Keratinocyte (primary cell): Measurements from ENCODE around the gene SMURF1.

Source experiments
- EZH2 ChIP-seq: IDR thresholded peaks from one replicate; pipeline ENCODE4 v1.6.1; 2012; ENCODE audit warnings: inconsistent platforms, mild to moderate bottlenecking, low read length, moderate library complexity
- TF ChIP-seq, protein P1 (sequence below), 3 experiments: IDR thresholded peaks in 1 of 3; conservative IDR thresholded peaks in 1 of 3; optimal IDR thresholded peaks in 1 of 3; 2 replicates in 2 of 3; 3 replicates in 1 of 3; pipeline versions ENCODE3 to v1.5.1; 2011; ENCODE audit warnings: low read length in 3 of 3, mild to moderate bottlenecking in 3 of 3, moderate library complexity in 2 of 3, control low read depth in 1 of 3, inconsistent platforms in 1 of 3; ENCODE audit not compliant: insufficient read depth in 2 of 3; ENCODE audit errors: extremely low read depth in 1 of 3

DNA sequence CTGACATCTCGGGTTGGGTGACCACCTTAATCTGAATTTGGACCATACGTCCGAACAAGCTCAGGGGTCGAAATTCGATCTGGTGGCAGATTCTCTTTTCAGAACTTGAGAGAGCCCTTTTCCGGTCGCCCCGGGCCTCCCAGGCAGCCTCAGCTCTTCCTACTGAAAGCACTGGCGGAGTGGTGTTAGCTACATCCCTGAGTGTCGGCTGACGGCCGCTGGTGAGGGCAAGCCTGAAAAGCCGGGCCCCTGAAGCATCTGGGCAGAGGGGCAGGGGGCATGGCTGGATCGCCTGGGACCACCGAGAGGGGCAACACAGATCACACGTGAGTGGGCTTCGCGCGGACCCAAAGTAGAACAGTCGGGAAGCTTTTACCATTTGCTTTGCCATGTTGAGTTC lies 116.1 kb downstream of the SMURF1 start:
- TF ChIP-seq, protein P1, sequence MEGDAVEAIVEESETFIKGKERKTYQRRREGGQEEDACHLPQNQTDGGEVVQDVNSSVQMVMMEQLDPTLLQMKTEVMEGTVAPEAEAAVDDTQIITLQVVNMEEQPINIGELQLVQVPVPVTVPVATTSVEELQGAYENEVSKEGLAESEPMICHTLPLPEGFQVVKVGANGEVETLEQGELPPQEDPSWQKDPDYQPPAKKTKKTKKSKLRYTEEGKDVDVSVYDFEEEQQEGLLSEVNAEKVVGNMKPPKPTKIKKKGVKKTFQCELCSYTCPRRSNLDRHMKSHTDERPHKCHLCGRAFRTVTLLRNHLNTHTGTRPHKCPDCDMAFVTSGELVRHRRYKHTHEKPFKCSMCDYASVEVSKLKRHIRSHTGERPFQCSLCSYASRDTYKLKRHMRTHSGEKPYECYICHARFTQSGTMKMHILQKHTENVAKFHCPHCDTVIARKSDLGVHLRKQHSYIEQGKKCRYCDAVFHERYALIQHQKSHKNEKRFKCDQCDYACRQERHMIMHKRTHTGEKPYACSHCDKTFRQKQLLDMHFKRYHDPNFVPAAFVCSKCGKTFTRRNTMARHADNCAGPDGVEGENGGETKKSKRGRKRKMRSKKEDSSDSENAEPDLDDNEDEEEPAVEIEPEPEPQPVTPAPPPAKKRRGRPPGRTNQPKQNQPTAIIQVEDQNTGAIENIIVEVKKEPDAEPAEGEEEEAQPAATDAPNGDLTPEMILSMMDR (optimal IDR thresholded peaks at IDR 0.05 in 1 of 3, IDR thresholded peaks at IDR 0.05 in 1 of 3, conservative IDR thresholded peaks at IDR 0.05 in 1 of 3; ENCODE audit: extremely low read depth in 1 of 3, insufficient read depth in 2 of 3, low read length in 3 of 3), result no peak
- TF ChIP-seq EZH2, result no peak
